HEK293T (cell line): ENCODE results near the gene ACTG2.

ENCODE experiments used
- BHLHE40 ChIP-seq: fragments of 450-650 bp; IDR thresholded peaks from 2 replicates; pipeline ENCODE4 v1.6.1; 2016; ENCODE audit warnings: mild to moderate bottlenecking, moderate library complexity, borderline replicate concordance
- ELF4 ChIP-seq: fragments of 450-650 bp; IDR thresholded peaks from 2 replicates; pipeline ENCODE4 v1.6.1; 2017; ENCODE audit warnings: antibody characterized with exemption
- FOXA1 ChIP-seq: fragments of 450-650 bp; IDR thresholded peaks from 2 replicates; pipeline ENCODE4 v1.6.1; 2016; ENCODE audit warnings: mild to moderate bottlenecking
- FOXK2 ChIP-seq: fragments of 450-650 bp; IDR thresholded peaks from 2 replicates; pipeline ENCODE4 v1.6.1; 2016; ENCODE audit warnings: mild to moderate bottlenecking
- FOXM1 ChIP-seq: fragments of 450-650 bp; IDR thresholded peaks from 2 replicates; pipeline ENCODE4 v1.6.1; 2017; ENCODE audit warnings: mild to moderate bottlenecking, borderline replicate concordance
- NFRKB ChIP-seq: fragments of 450-650 bp; IDR thresholded peaks from 2 replicates; pipeline ENCODE4 v1.6.1; 2016; ENCODE audit warnings: mild to moderate bottlenecking, moderate library complexity
- SUZ12 ChIP-seq: fragments of 450-650 bp; IDR thresholded peaks from 2 replicates; pipeline ENCODE4 v1.6.1; 2016; ENCODE audit warnings: mild to moderate bottlenecking
- TARDBP ChIP-seq: fragments of 450-650 bp; IDR thresholded peaks from 2 replicates; pipeline ENCODE4 v1.6.1; 2016
- ZNF384 ChIP-seq: fragments of 450-650 bp; IDR thresholded peaks from 2 replicates; pipeline ENCODE4 v1.6.1; 2016
- TF ChIP-seq, protein P1 (sequence below): fragments of 450-650 bp; IDR thresholded peaks from 2 replicates; pipeline ENCODE4 v1.6.1; 2016

DNA sequence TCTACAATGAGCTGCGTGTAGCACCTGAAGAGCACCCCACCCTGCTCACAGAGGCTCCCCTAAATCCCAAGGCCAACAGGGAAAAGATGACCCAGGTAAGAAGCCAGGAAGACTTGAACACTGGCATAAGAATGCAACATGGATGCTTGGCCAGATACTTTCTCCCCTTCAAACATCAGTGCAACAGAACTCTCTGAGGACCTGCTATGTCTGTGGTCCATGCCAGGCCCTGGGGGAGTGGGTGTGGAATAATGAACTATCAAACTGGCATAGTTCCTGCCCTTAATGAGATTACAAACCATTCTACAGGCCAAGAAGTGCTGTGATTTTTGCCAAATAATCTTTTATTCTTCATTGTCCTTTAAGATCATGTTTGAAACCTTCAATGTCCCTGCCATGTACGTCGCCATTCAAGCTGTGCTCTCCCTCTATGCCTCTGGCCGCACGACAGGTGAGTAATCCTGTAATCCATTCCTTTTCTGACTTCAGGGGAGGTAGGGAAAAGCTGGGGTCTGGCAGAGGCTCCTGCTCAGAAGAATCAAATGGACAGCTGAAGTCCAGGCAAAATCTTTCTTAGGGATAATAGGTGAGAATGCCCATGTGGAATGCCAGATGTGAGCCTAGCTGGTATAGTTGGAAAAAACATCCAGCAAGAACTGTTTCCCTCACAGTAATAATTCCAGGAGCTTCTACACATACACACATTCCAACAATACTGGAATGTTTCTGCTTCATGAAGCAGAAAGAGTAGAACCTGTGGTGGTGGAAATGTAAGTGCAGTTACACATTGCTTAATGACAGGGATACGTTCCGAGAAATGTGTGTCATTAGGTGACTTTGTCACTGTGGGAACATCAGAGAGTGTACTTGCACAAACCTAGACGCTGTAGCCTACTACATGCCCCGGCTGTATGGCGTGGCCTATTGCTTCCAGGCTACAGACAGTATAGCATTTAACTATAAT, 16.2 kb downstream of the ACTG2 start:
- TF ChIP-seq SUZ12 = no peak
- no peak for TF ChIP-seq FOXA1
- TF ChIP-seq FOXK2 = no peak
- TF ChIP-seq NFRKB = no peak
- no peak for TF ChIP-seq FOXM1
- TF ChIP-seq ZNF384 = no peak
- TF ChIP-seq, protein P1, sequence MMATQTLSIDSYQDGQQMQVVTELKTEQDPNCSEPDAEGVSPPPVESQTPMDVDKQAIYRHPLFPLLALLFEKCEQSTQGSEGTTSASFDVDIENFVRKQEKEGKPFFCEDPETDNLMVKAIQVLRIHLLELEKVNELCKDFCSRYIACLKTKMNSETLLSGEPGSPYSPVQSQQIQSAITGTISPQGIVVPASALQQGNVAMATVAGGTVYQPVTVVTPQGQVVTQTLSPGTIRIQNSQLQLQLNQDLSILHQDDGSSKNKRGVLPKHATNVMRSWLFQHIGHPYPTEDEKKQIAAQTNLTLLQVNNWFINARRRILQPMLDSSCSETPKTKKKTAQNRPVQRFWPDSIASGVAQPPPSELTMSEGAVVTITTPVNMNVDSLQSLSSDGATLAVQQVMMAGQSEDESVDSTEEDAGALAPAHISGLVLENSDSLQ = no peak
- no peak for TF ChIP-seq BHLHE40
- TF ChIP-seq ELF4 = no peak
- no peak for TF ChIP-seq TARDBP
